ENCODE data around the gene KRT79.

GRCh38 chr12:52806169-52806811 lies 27.8 kb downstream of the KRT79 start:
- TF ChIP-seq CTCF (IDR thresholded peaks at IDR 0.05; ENCODE audit: insufficient read depth, low read length): no peak
- TF ChIP-seq SPI1 (IDR thresholded peaks at IDR 0.05; ENCODE audit: borderline replicate concordance, low read depth): no peak
- no peak for TF ChIP-seq POLR2AphosphoS5 (IDR thresholded peaks at IDR 0.05; ENCODE audit: low read depth)
